Right lung (tissue), 5 donors: Measurements from ENCODE around the gene KLF6. TPM values are rescaled to one million over a fixed set of nuclear protein-coding genes. Genes with fewer than 3 reads are reported as not detected.

Source experiments
- DNase-seq, 2 donors: peaks; one replicate each; pipeline ENCODE4 v3.0.0-alpha.2; 2013
- polyA plus RNA-seq, 5 donors: library from polyadenylated mRNA; unstranded; fragments of 120-200 nt; gene quantifications; one replicate each; pipeline versions ENCODE4 v1.2.1 to v1.2.3, GENCODE V29; 2013; ENCODE audit warnings: inconsistent platforms in 1 of 5, low replicate concordance in 1 of 5; ENCODE audit not compliant: insufficient read length in 5 of 5, insufficient read depth in 1 of 5

KLF6 gene
- polyA plus RNA-seq, 5 donors, result 68.0 to 112 (median 92.3) TPM

- DNase-seq, result no peak
Observed at GRCh38 chr10:3813986-3814837, 29.2 kb upstream of the KLF6 start.

- no peak for DNase-seq
Observed at GRCh38 chr10:3813267-3813666, 28.3 kb upstream of the KLF6 start.

- no peak for DNase-seq
Observed at GRCh38 chr10:3812141-3812540, 27.1 kb upstream of the KLF6 start.

GRCh38 chr10:3811291-3811870 lies 26.4 kb upstream of the KLF6 start:
- DNase-seq, result no peak

GRCh38 chr10:3808689-3809199 lies 23.7 kb upstream of the KLF6 start:
- DNase-seq, result no peak

GRCh38 chr10:3807928-3808496 lies 23.0 kb upstream of the KLF6 start:
- DNase-seq, result no peak

GRCh38 chr10:3807211-3807927 lies 22.4 kb upstream of the KLF6 start:
- DNase-seq, result no peak

- no peak for DNase-seq
Observed at GRCh38 chr10:3806603-3807002, 21.6 kb upstream of the KLF6 start.

GRCh38 chr10:3805791-3806461 lies 20.9 kb upstream of the KLF6 start:
- DNase-seq, result no peak

GRCh38 chr10:3805201-3805790 lies 20.3 kb upstream of the KLF6 start:
- no peak for DNase-seq

GRCh38 chr10:3803927-3804741 lies 19.1 kb upstream of the KLF6 start:
- DNase-seq, result no peak

GRCh38 chr10:3803295-3803926 lies 18.4 kb upstream of the KLF6 start:
- no peak for DNase-seq

- no peak for DNase-seq
Observed at GRCh38 chr10:3802526-3803265, 17.7 kb upstream of the KLF6 start.

GRCh38 chr10:3801558-3802192 lies 16.7 kb upstream of the KLF6 start:
- DNase-seq, result no peak

GRCh38 chr10:3800586-3800985 lies 15.6 kb upstream of the KLF6 start:
- no peak for DNase-seq

- no peak for DNase-seq
Observed at GRCh38 chr10:3797750-3798149, 12.7 kb upstream of the KLF6 start.

- DNase-seq, result no peak
Observed at GRCh38 chr10:3793553-3793952, 8.5 kb upstream of the KLF6 start.

GRCh38 chr10:3792710-3793219 lies 7.8 kb upstream of the KLF6 start:
- no peak for DNase-seq
